Urinary bladder (tissue), 4 donors: Measurements from ENCODE around the gene ESPN. TPM values are rescaled to one million over a fixed set of nuclear protein-coding genes. Genes with fewer than 3 reads are reported as not detected.

ENCODE experiments used
- DNase-seq: peaks from one replicate; pipeline ENCODE4 v3.0.0-alpha.2; 2015; ENCODE audit errors: extremely low spot score
- H3K27ac ChIP-seq: one replicate; pipeline ENCODE4 v1.5.1; 2013; ENCODE audit warnings: low read depth, mild to moderate bottlenecking, moderate library complexity
- H3K36me3 ChIP-seq: one replicate; pipeline ENCODE4 v1.6.1; 2013; ENCODE audit warnings: mild to moderate bottlenecking, moderate library complexity; ENCODE audit not compliant: insufficient read depth
- H3K4me1 ChIP-seq: one replicate; pipeline ENCODE4 v1.6.1; 2013; ENCODE audit warnings: mild to moderate bottlenecking, moderate library complexity; ENCODE audit not compliant: insufficient read depth
- H3K4me3 ChIP-seq: one replicate; pipeline ENCODE4 v1.5.1; 2013; ENCODE audit warnings: low read depth, low read length
- WGBS: extraction: QIAGEN DNeasy Blood & Tissue Kit; methylation state at CpG from one replicate; pipeline ENCODE4 v1.1.7; 2013; 5-methylcytosine and 5-hydroxymethylcytosine counted together
- polyA plus RNA-seq: library from polyadenylated mRNA; stranded (reverse); fragments of 200-250 nt; gene quantifications from one replicate; pipeline ENCODE4 v1.2.3, GENCODE V29; 2013
- total RNA-seq: library from RNA; depleted of rRNA; stranded (reverse); fragments of >200 nt; gene quantifications from one replicate; pipeline ENCODE4 v1.2.3, GENCODE V29; 2014
- donor health status: healthy with polysubstance abuse.
- donor health status: healthy.

The ESPN gene
- 0.58 TPM for total RNA-seq
- 0.53 TPM for polyA plus RNA-seq

- Histone ChIP-seq H3K4me3 (peak within 1 kb of the TSS; percentile 7), H3K36me3 (no peaks in the 10 kb centered on the region), H3K4me1 (no peaks in the 10 kb centered on the region), H3K27ac (no peak within 1 kb of the TSS)
- no peak for DNase-seq
- 6% methylated on average over 99 of the region's 99 CpGs for WGBS
These were observed at the start of gene ESPN for GRCh38 chr1:6424619-6425593. TSS of gene ESPN (plus strand) at chr1:6424776. CDS start at chr1:6424956, 180 bp downstream.

- Histone ChIP-seq H3K27ac (no peak overlapping the region), H3K4me1 (no peaks in the 10 kb centered on the region), H3K4me3 (no peak overlapping the region), H3K36me3 (no peaks in the 10 kb centered on the region)
- 72% methylated on average over 12 of the region's 12 CpGs for WGBS
- no peak for DNase-seq
These were observed 46.4 kb upstream of the ESPN start for GRCh38 chr1:6378096-6378746.

- no peaks in the 10 kb centered on the region for H3K36me3 ChIP-seq
- no peak overlapping the region for H3K27ac ChIP-seq
- no peak overlapping the region for H3K4me3 ChIP-seq
- no peak for DNase-seq
- no peaks in the 10 kb centered on the region for H3K4me1 ChIP-seq
- WGBS, result 97% methylated on average over 7 of the region's 7 CpGs
These were observed 44.5 kb upstream of the ESPN start for GRCh38 chr1:6380037-6380436.

- no peaks in the 10 kb centered on the region for H3K36me3 ChIP-seq
- 100% methylated on average over 1 of the region's 1 CpG for WGBS
- H3K4me3 ChIP-seq, result no peak overlapping the region
- H3K4me1 ChIP-seq, result no peaks in the 10 kb centered on the region
- no peak for DNase-seq
- no peak overlapping the region for H3K27ac ChIP-seq
These were observed 40.4 kb upstream of the ESPN start for GRCh38 chr1:6384135-6384534.

GRCh38 chr1:6384962-6385361 is 39.6 kb upstream of the ESPN start:
- no peak overlapping the region for H3K4me3 ChIP-seq
- no peak overlapping the region for H3K27ac ChIP-seq
- 69% methylated on average over 5 of the region's 5 CpGs for WGBS
- no peak for DNase-seq
- H3K4me1 ChIP-seq, result no peaks in the 10 kb centered on the region
- no peaks in the 10 kb centered on the region for H3K36me3 ChIP-seq

- H3K27ac ChIP-seq, result no peak overlapping the region
These were observed 38.9 kb upstream of the ESPN start for GRCh38 chr1:6385488-6386191.

GRCh38 chr1:6386371-6386949 is 38.1 kb upstream of the ESPN start:
- Histone ChIP-seq H3K27ac (no peak overlapping the region), H3K4me3 (no peak overlapping the region), H3K4me1 (no peaks in the 10 kb centered on the region), H3K36me3 (no peaks in the 10 kb centered on the region)
- DNase-seq, result no peak
- 67% methylated on average over 10 of the region's 10 CpGs for WGBS

More at GRCh38 chr1:6385488-6386191, 38.9 kb upstream of the ESPN start:
- Histone ChIP-seq H3K36me3 (no peaks in the 10 kb centered on the region), H3K4me3 (no peak overlapping the region), H3K4me1 (no peaks in the 10 kb centered on the region)
- 61% methylated on average over 22 of the region's 22 CpGs for WGBS
- no peak for DNase-seq

- 90% methylated on average over 9 of the region's 9 CpGs for WGBS
- H3K36me3 ChIP-seq, result no peaks in the 10 kb centered on the region
These were observed 34.6 kb upstream of the ESPN start for GRCh38 chr1:6389971-6390370.

GRCh38 chr1:6391951-6392808 is 32.4 kb upstream of the ESPN start:
- DNase-seq, result no peak
- H3K27ac ChIP-seq, result no peak overlapping the region
- 52% methylated on average over 16 of the region's 16 CpGs for WGBS
- no peaks in the 10 kb centered on the region for H3K4me1 ChIP-seq
- H3K4me3 ChIP-seq, result no peak overlapping the region
- H3K36me3 ChIP-seq, result no peaks in the 10 kb centered on the region

More at GRCh38 chr1:6389971-6390370, 34.6 kb upstream of the ESPN start:
- H3K27ac ChIP-seq, result no peak overlapping the region
- DNase-seq, result no peak
- H3K4me1 ChIP-seq, result no peaks in the 10 kb centered on the region
- H3K4me3 ChIP-seq, result no peak overlapping the region

- WGBS, result 1% methylated on average over 83 of the region's 83 CpGs
- DNase-seq, result no peak
- Histone ChIP-seq H3K36me3 (no peaks in the 10 kb centered on the region), H3K4me1 (no peaks in the 10 kb centered on the region), H3K4me3 (peak overlapping the region; percentile 69), H3K27ac (no peak overlapping the region)
These were observed 31.7 kb upstream of the ESPN start for GRCh38 chr1:6392809-6393399.

GRCh38 chr1:6393400-6394187 is 31.0 kb upstream of the ESPN start, which contains the start of gene ACOT7:
TSS of gene ACOT7 (minus strand) at chr1:6393767. CDS start at chr1:6393399, 368 bp downstream.
- DNase-seq, result peak; percentile 61
- peak within 1 kb of the TSS; percentile 69 for H3K4me3 ChIP-seq
- no peaks in the 10 kb centered on the region for H3K36me3 ChIP-seq
- H3K4me1 ChIP-seq, result no peaks in the 10 kb centered on the region
- peak within 1 kb of the TSS; percentile 100 for H3K27ac ChIP-seq
- under 1% methylated on average over 87 of the region's 87 CpGs for WGBS
